Activated CD8-positive, alpha-beta memory T cell treated with anti-CD3 and anti-CD28 coated beads, Interleukin-2, amount 10 ng/mL, durations not matched to agents 7 days and 5 days (primary cell): ENCODE data around the gene RAE1. TPM values are rescaled to one million over a fixed set of nuclear protein-coding genes. Genes with fewer than 3 reads are reported as not detected.
"Not testable (repeated sequence)": the region's sequence is repeated elsewhere in the genome, so short reads cannot be mapped to it uniquely, and the experiment has no call there.

Experiments
- ATAC-seq: fragments of 150-1000 bp; cut with Tn5 transposase; one replicate; pipeline ENCODE4 v1.10.0; 2021; ENCODE audit warnings: moderate library complexity
- CTCF ChIA-PET: fragments of 350-600 bp; sonication (Branson Sonifier 250); formaldehyde crosslinking; loops from one replicate; lab custom pipeline; 2021; ENCODE audit warnings: antibody characterized with exemption; lab: Charles Lee
- DNase-seq: peaks from one replicate; pipeline ENCODE4 v3.0.0-alpha.2; 2020
- H3K27ac Mint-ChIP-seq: one replicate; pipeline ENCODE4 v1.8.0; 2021; ENCODE audit warnings: mild to moderate bottlenecking, mixed read lengths
- H3K27me3 Mint-ChIP-seq: one replicate; pipeline ENCODE4 v1.8.0; 2021; ENCODE audit warnings: mixed read lengths
- H3K36me3 Mint-ChIP-seq: one replicate; pipeline ENCODE4 v1.8.0; 2021; ENCODE audit warnings: mild to moderate bottlenecking, mixed read lengths
- H3K4me1 Mint-ChIP-seq: one replicate; pipeline ENCODE4 v1.8.0; 2021; ENCODE audit warnings: mixed read lengths
- H3K4me3 Mint-ChIP-seq: one replicate; pipeline ENCODE4 v1.8.0; 2021; ENCODE audit warnings: mild to moderate bottlenecking, moderate library complexity, mixed read lengths
- H3K9me3 Mint-ChIP-seq: one replicate; pipeline ENCODE4 v1.8.0; 2022; ENCODE audit warnings: low read depth, mixed read lengths
- total RNA-seq, 2 experiments: library from RNA; stranded (reverse); gene quantifications; one replicate each; pipeline ENCODE4 v1.2.3, GENCODE V29; 2021

RAE1 gene
- total RNA-seq, 2 experiments from 2014 or later, result 31.4 to 37.5 TPM

DNA sequence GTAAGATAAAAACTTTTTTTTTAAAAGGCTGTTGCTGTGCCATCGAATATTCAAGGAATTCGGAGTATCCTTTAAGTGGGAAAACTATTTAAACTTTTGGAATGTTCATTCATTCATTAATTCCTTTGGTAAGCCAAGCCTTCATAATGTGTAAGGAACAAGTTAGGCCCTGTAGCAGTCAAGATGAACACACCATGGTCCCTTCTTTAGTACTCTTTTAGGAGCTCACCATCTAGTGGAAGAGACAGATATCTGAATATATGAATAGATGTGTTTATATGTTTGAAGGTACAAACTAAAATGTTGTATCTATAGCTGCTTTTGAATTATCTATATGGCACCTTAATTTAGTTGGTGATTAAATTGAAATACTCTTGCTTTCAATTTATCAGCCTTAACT, 15.7 kb upstream of the RAE1 start:
- Mint-ChIP-seq H3K4me1 (no peaks in the 10 kb centered on the region), H3K36me3 (no peaks in the 10 kb centered on the region), H3K9me3 (no peaks in the 10 kb centered on the region), H3K4me3 (no peak overlapping the region), H3K27me3 (peaks cover 41% of the 10 kb centered on the region), H3K27ac (no peak overlapping the region)
- DNase-seq (no peak), ATAC-seq (no peak)
- CTCF ChIA-PET, result interaction anchor here (0.9 to 1.1 kb wide), 3 partner anchors 11 to 245 kb away, joined by 3 to 5 read pairs (median 4); no protein-coding TSS in a partner anchor

DNA sequence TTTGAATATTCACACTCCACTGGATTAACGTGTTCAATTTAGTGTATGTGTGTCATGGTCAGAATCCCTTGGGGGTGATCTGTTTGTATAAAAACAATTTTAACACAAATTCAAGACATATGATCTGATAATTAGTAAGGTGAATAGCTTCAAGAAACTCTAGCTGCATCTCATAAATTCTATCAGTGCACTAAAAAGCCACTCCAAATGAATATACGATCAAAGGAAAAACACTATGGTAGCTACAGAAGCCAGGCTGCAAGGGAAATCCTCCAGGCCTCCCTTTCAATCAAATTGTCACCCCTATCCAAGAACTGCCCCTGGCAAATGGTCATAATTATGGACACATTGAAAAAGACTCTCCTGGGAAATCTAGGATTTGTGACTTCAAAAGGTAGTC, 9.4 kb upstream of the RAE1 start:
- CTCF ChIA-PET, result no interaction called here
- H3K4me1 Mint-ChIP-seq, result no peaks in the 10 kb centered on the region
- H3K9me3 Mint-ChIP-seq, result no peaks in the 10 kb centered on the region
- H3K4me3 Mint-ChIP-seq, result no peak overlapping the region
- ATAC-seq (no peak), DNase-seq (no peak)
- H3K36me3 Mint-ChIP-seq, result no peaks in the 10 kb centered on the region
- peaks cover 31% of the 10 kb centered on the region for H3K27me3 Mint-ChIP-seq
- H3K27ac Mint-ChIP-seq, result no peak overlapping the region

DNA sequence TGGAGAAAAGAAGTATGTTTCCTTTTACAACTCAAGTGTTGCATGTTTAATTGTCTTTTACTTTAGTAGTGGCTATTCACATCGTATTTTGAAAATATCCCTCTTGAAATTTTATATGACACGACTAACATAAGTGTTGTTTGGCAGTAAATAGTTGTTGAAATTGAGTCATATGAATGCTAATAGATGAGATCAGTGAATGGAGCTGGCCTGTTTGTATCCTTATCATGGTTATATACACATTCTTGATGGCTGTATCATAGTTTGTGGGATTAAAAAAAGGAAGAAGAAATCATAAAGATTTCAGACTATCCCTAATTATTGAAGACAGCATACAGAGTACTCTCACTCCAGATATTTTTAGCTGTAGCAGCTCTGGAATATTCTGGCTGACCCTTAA, 8.2 kb upstream of the RAE1 start:
- no peak for ATAC-seq
- no peaks in the 10 kb centered on the region for H3K9me3 Mint-ChIP-seq
- no peaks in the 10 kb centered on the region for H3K4me1 Mint-ChIP-seq
- DNase-seq, result no peak
- peaks cover 31% of the 10 kb centered on the region for H3K27me3 Mint-ChIP-seq
- CTCF ChIA-PET, result interaction anchor here (1.1 kb wide), 1 partner anchor 156 kb away, joined by 3 read pairs; no protein-coding TSS in a partner anchor
- no peak overlapping the region for H3K4me3 Mint-ChIP-seq
- no peak overlapping the region for H3K27ac Mint-ChIP-seq
- H3K36me3 Mint-ChIP-seq, result no peaks in the 10 kb centered on the region

DNA sequence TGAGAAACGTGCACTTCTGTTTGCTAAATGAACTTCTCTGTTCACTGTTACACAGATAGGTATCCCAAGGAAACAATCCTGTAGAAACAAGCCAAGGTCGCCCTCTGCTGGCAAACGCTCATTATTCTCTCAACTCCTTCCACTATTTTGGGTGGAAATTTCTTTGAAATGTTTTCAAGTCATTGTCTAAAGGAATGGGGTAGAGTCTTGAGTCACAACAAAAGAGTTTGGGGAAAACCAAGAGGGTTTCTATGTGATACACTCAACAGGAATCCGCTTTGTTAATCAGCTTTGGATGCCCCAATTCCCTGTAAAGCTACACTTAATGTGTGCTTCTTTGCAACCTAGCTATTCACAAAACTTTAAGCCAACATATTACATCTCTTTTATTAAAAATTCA, 4.6 kb upstream of the RAE1 start:
- no peak for ATAC-seq

DNA sequence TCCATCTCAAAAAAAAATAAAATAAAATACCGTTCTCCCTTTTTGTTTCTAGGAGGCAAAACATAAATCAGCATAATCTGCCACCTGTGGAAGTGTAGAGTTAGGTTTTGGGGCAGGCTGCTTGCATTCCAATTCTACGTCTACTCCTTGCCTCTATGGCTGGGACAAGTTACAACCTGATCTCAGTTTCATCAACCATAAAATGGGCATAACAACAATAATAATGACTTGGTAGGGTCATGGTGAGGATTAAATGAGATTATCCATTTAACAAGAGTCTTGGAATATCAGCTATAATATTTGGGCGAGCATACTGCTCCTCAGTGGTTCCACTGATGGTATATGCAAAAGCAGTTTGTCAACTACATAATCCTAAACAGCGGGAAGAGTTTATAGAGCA, 3.7 kb upstream of the RAE1 start:
- no peak for ATAC-seq
- DNase-seq, result no peak
- CTCF ChIA-PET, result interaction anchor here (1.2 to 2.5 kb wide), 5 partner anchors 9 to 256 kb away, joined by 3 to 15 read pairs (median 4); no protein-coding TSS in a partner anchor
- Mint-ChIP-seq H3K4me3 (no peak overlapping the region), H3K4me1 (peaks cover 14% of the 10 kb centered on the region), H3K9me3 (no peaks in the 10 kb centered on the region), H3K27me3 (peaks cover 13% of the 10 kb centered on the region), H3K36me3 (no peaks in the 10 kb centered on the region), H3K27ac (no peak overlapping the region)

More for the DNA sequence above, 4.6 kb upstream of the RAE1 start:
- Mint-ChIP-seq H3K27me3 (peaks cover 23% of the 10 kb centered on the region), H3K36me3 (no peaks in the 10 kb centered on the region), H3K4me3 (no peak overlapping the region), H3K9me3 (no peaks in the 10 kb centered on the region), H3K4me1 (peaks cover 5% of the 10 kb centered on the region), H3K27ac (no peak overlapping the region)
- DNase-seq, result peak; percentile 81
- CTCF ChIA-PET, result interaction anchor here (1.0 to 2.5 kb wide), 13 partner anchors 9 to 796 kb away, joined by 3 to 15 read pairs (median 4); no protein-coding TSS in a partner anchor

GRCh38 chr20:57348200-57348921, 2.7 kb upstream of the RAE1 start:
- not testable (repeated sequence) for H3K27me3 Mint-ChIP-seq, H3K36me3 Mint-ChIP-seq, H3K9me3 Mint-ChIP-seq, ATAC-seq, H3K27ac Mint-ChIP-seq, H3K4me3 Mint-ChIP-seq, DNase-seq
- H3K4me1 Mint-ChIP-seq, result peaks cover 23% of the 10 kb centered on the region
- CTCF ChIA-PET, result interaction anchor here (0.8 to 1.7 kb wide), 6 partner anchors 8 to 257 kb away, joined by 3 to 4 read pairs (median 4); no protein-coding TSS in a partner anchor

DNA sequence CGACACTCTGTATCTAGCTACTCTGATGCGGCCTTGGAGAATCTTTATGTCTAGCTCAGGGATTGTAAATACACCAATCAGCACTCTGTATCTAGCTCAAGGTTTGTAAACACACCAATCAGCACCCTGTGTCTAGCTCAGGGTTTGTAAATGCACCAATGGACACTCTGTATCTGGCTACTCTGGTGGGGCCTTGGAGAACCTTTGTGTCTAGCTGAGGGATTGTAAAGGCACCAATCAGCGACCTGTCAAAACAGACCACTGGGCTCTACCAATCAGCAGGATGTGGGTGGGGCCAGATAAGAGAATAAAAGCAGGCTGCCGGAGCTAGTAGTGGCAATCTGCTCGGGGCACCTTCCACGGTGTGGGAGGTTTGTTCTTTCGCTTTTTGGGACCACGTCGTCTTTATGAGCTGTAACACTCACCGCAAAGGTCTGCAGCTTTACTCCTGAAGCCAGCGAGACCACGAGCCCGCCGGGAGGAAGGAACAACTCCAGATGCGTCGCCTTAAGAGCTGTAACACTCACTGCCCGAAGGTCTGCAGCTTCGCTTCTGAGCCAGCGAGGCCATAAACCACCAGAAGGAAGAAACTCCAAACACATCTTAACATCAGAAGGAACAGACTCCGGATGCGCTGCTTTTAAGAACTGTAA, 2.0 kb upstream of the RAE1 start:
- CTCF ChIA-PET, result interaction anchor here (0.8 to 2.2 kb wide), 7 partner anchors 9 to 257 kb away, joined by 3 to 8 read pairs (median 3); no protein-coding TSS in a partner anchor
- H3K27ac Mint-ChIP-seq, result peak overlapping the region; percentile 9
- H3K4me1 Mint-ChIP-seq, result peaks cover 29% of the 10 kb centered on the region
- H3K4me3 Mint-ChIP-seq, DNase-seq, H3K36me3 Mint-ChIP-seq, ATAC-seq, H3K9me3 Mint-ChIP-seq, H3K27me3 Mint-ChIP-seq: not testable (repeated sequence)

DNA sequence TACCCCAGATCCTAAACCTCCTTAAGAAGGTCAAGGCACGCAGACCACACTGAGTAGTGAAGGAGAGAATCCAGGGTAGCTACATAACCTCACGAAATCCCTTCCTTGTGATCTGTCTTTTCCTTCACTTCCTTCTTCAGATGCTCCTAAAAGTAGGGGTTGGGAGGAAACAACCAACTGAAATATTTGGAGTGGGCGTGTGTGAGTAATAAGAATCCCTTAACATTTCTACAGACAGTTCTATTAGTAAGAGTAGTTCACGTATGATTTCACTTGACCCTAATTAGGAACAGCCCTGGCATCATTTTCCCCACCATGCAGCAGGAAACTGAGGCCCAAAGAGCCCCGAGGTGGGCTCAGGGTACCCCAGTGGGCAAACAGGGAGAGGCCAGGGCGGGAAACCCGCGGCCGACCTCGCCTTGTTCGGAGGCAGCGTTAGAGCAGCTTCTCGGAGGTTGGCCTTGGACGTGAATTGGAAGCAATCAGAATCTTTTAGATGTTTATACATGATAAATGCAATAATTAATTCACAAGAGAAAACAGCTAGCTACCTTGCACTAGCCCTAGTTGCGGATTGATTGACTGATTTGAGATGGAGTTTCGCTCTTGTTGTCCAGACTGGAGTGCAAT, 859 bp upstream of the RAE1 start:
- Mint-ChIP-seq H3K27ac (peak overlapping the region; percentile 15), H3K4me1 (peaks cover 29% of the 10 kb centered on the region), H3K9me3 (no peaks in the 10 kb centered on the region), H3K36me3 (peaks cover 17% of the 10 kb centered on the region), H3K4me3 (peak overlapping the region; percentile 45), H3K27me3 (peaks cover 5% of the 10 kb centered on the region)
- DNase-seq (no peak), ATAC-seq (no peak)
- CTCF ChIA-PET, result interaction anchor here (0.9 to 2.2 kb wide), 2 partner anchors 17 to 24 kb away, joined by 3 to 8 read pairs; no protein-coding TSS in a partner anchor

- Mint-ChIP-seq H3K27ac (peak overlapping the region; percentile 86), H3K4me3 (peak overlapping the region; percentile 96), H3K36me3 (peaks cover 19% of the 10 kb centered on the region), H3K4me1 (peaks cover 29% of the 10 kb centered on the region)
- not testable (repeated sequence) for ATAC-seq, H3K27me3 Mint-ChIP-seq, H3K9me3 Mint-ChIP-seq, DNase-seq
- CTCF ChIA-PET, result interaction anchor here (2.2 kb wide), 1 partner anchor 18 kb away, joined by 8 read pairs; no protein-coding TSS in a partner anchor
Measured at GRCh38 chr20:57350726-57351041, 371 bp upstream of the RAE1 start.

DNA sequence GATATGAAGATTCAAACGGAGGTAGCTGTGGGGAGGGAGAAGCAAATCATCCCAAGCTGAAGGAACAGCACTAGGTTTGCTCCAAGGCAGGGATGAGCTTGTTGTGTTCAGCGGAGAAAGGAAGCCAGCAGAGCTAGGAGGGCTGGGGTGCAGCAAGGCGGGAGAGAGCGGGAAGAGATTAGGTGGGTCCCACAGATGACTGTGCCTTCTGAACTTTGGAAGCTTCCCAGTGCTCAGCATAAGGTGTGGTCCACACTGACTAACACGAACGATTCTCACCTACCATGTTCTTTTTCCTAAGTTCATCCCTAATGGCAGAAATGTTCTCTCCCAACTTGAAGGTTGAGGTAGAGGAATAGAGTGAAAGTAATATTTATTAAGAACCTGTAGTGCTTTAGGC, 1.2 kb downstream of the RAE1 start:
- peak overlapping the region; percentile 57 for H3K27ac Mint-ChIP-seq
- peaks cover 29% of the 10 kb centered on the region for H3K4me1 Mint-ChIP-seq
- peaks cover 5% of the 10 kb centered on the region for H3K27me3 Mint-ChIP-seq
- peak overlapping the region; percentile 96 for H3K4me3 Mint-ChIP-seq
- H3K9me3 Mint-ChIP-seq, result no peaks in the 10 kb centered on the region
- peaks cover 22% of the 10 kb centered on the region for H3K36me3 Mint-ChIP-seq
- ATAC-seq (no peak), DNase-seq (no peak)
- CTCF ChIA-PET, result interaction anchor here (1.6 kb wide), 1 partner anchor 260 kb away, joined by 3 read pairs; no protein-coding TSS in a partner anchor

- CTCF ChIA-PET, result no interaction called here
- ATAC-seq (no peak), DNase-seq (no peak)
- peaks cover 22% of the 10 kb centered on the region for H3K36me3 Mint-ChIP-seq
- peaks cover 29% of the 10 kb centered on the region for H3K4me1 Mint-ChIP-seq
- H3K9me3 Mint-ChIP-seq, result no peaks in the 10 kb centered on the region
- H3K27me3 Mint-ChIP-seq, result peaks cover 5% of the 10 kb centered on the region
- no peak overlapping the region for H3K4me3 Mint-ChIP-seq
- H3K27ac Mint-ChIP-seq, result no peak overlapping the region
Measured at GRCh38 chr20:57353351-57353750, 2.3 kb downstream of the RAE1 start.

DNA sequence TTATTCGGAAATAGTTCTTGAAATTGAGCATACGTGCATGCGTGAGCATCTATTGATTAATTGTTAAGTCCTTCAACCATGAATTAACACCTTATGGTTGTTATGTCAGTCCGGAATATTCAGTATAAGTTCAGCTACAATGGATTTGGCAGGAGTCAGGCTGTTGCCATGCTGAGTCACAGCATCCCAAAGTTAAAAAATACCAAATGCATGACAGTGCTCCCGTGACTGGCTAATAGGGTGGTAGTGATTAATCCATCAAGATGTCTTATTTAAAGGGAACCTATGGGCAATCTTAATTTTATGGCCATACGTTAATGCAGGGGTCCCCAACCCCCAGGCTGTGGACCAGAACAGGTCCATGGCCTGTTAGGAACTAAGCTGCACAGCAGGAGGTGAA, 10.5 kb downstream of the RAE1 start:
- DNase-seq (no peak), ATAC-seq (no peak)
- CTCF ChIA-PET, result interaction anchor here (1.2 to 1.7 kb wide), 3 partner anchors 18 to 134 kb away, joined by 3 to 6 read pairs (median 4); no protein-coding TSS in a partner anchor
- Mint-ChIP-seq H3K36me3 (peaks cover 19% of the 10 kb centered on the region), H3K27ac (no peak overlapping the region), H3K9me3 (no peaks in the 10 kb centered on the region), H3K4me3 (no peak overlapping the region), H3K27me3 (no peaks in the 10 kb centered on the region), H3K4me1 (no peaks in the 10 kb centered on the region)

- no peaks in the 10 kb centered on the region for H3K9me3 Mint-ChIP-seq
- no peak for DNase-seq
- no peak for ATAC-seq
- no peak overlapping the region for H3K27ac Mint-ChIP-seq
- H3K4me3 Mint-ChIP-seq, result no peak overlapping the region
- H3K4me1 Mint-ChIP-seq, result no peaks in the 10 kb centered on the region
- peaks cover 35% of the 10 kb centered on the region for H3K36me3 Mint-ChIP-seq
- H3K27me3 Mint-ChIP-seq, result no peaks in the 10 kb centered on the region
- CTCF ChIA-PET, result interaction anchor here (1.2 kb wide), 1 partner anchor 129 kb away, joined by 3 read pairs; no protein-coding TSS in a partner anchor
Measured at GRCh38 chr20:57364451-57364850, 13.4 kb downstream of the RAE1 start.
